GM12878 (cell line): ENCODE measurements around the gene MAPK8IP1. TPM values are rescaled to one million over a fixed set of nuclear protein-coding genes. Genes with fewer than 3 reads are reported as not detected.

Experiments
- ATAC-seq: fragments of 200-7000 bp; cut with Tn5 transposase; 3 replicates; pipeline ENCODE4 v1.9.1; 2020; ENCODE audit warnings: mild to moderate bottlenecking, moderate library complexity
- BruUV-seq: library from RNA; stranded (reverse); fragments of 400-500 nt; replicated peaks from 2 replicates; lab custom pipeline; 2021; lab: Mats Ljungman, UMichigan
- CTCF ChIA-PET: fragments of 300-600 bp; sonication (Branson Sonifier 250); formaldehyde crosslinking; extraction: SDS; loops from one replicate; lab custom pipeline; 2021; ENCODE audit warnings: inconsistent platforms; lab: Yijun Ruan, JAX
- POLR2A ChIA-PET: fragments of 350-600 bp; formaldehyde crosslinking; extraction: SDS; loops from one replicate; lab custom pipeline; 2021; ENCODE audit warnings: inconsistent platforms; lab: Charles Lee
- RAD21 ChIA-PET: fragments of 300-600 bp; sonication (Branson Sonifier 250); formaldehyde crosslinking; loops from one replicate; lab custom pipeline; 2023; ENCODE audit warnings: antibody characterized with exemption; ENCODE audit not compliant: unreplicated experiment; lab: Charles Lee
- SMC1A ChIA-PET: fragments of 300-600 bp; sonication (Branson Sonifier 250); formaldehyde crosslinking; loops from one replicate; lab custom pipeline; 2023; ENCODE audit not compliant: unreplicated experiment, uncharacterized antibody; lab: Charles Lee
- DNase-seq: peaks from one replicate; pipeline ENCODE4 v3.0.0-alpha.2; 2011; ENCODE audit warnings: low read depth, low spot score
- FAIRE-seq: peaks from 3 replicates; lab custom pipeline; 2011; peaks lifted over from hg19 to GRCh38; lab: Jason Lieb, UNC
- H2AFZ ChIP-seq: 2 replicates; pipeline ENCODE4 v1.6.0; 2011; ENCODE audit warnings: low read depth, low read length, control low read depth; ENCODE audit not compliant: control insufficient read depth
- H3K27ac ChIP-seq: 2 replicates; pipeline ENCODE4 v1.5.1; 2011; ENCODE audit warnings: control low read depth; ENCODE audit not compliant: control insufficient read depth, insufficient read depth
- H3K27me3 ChIP-seq, 2 experiments: replicated peaks in 1 of 2; 2 replicates each; pipeline versions ENCODE4 v1.6.0 to v1.6.1; 2011; ENCODE audit warnings: low read length in 1 of 2; ENCODE audit not compliant: control insufficient read depth in 2 of 2, insufficient read depth in 2 of 2
- H3K36me3 ChIP-seq, 2 experiments: 2 replicates each; pipeline ENCODE4 v1.5.1; 2011; ENCODE audit warnings: low read length in 1 of 2; ENCODE audit not compliant: control insufficient read depth in 2 of 2, insufficient read depth in 2 of 2
- H3K4me1 ChIP-seq: 2 replicates; pipeline ENCODE4 v1.6.1; 2011; ENCODE audit warnings: mild to moderate bottlenecking, low read length, moderate library complexity, mixed read lengths; ENCODE audit not compliant: control insufficient read depth, insufficient read depth
- H3K4me2 ChIP-seq: 2 replicates; pipeline ENCODE4 v1.6.0; 2011; ENCODE audit warnings: control low read depth; ENCODE audit not compliant: control insufficient read depth, insufficient read depth
- H3K4me3 ChIP-seq: fragments of 200-600 bp; sonication (generic); 2 replicates; pipeline ENCODE4 v1.5.1; 2016
- H3K79me2 ChIP-seq: 2 replicates; pipeline ENCODE4 v1.6.0; 2011; ENCODE audit warnings: low read length; ENCODE audit not compliant: control insufficient read depth, insufficient read depth
- H3K9ac ChIP-seq: 2 replicates; pipeline ENCODE4 v1.8.0; 2011; ENCODE audit warnings: low read length, control low read depth, mixed read lengths; ENCODE audit not compliant: control insufficient read depth, insufficient read depth
- H3K9me3 ChIP-seq: replicated peaks from 3 replicates; pipeline ENCODE4 v1.5.1; 2011; ENCODE audit warnings: mild to moderate bottlenecking, low read length; ENCODE audit not compliant: control insufficient read depth, insufficient read depth
- H4K20me1 ChIP-seq: 2 replicates; pipeline ENCODE4 v1.6.0; 2011; ENCODE audit not compliant: control insufficient read depth, insufficient read depth
- BACH1 ChIP-seq: fragments of 450-650 bp; IDR thresholded peaks from 2 replicates; pipeline ENCODE4 v1.6.1; 2017; ENCODE audit warnings: mild to moderate bottlenecking, borderline replicate concordance
- CEBPZ ChIP-seq: fragments of 150-350 bp; IDR thresholded peaks from 2 replicates; pipeline ENCODE4 v1.6.1; 2016; ENCODE audit warnings: low read depth, low read length
- CHD1 ChIP-seq: IDR thresholded peaks from 2 replicates; pipeline ENCODE4 v1.6.1; 2012; ENCODE audit warnings: low read depth, low read length, improper control_type of control experiment
- EP300 ChIP-seq, 2 experiments: fragments of 150-350 bp in 1 of 2; IDR thresholded peaks; 2 replicates each; pipeline ENCODE4 v1.6.1; 2011 to 2012; ENCODE audit warnings: low read depth in 2 of 2, low read length in 2 of 2, borderline replicate concordance in 1 of 2, improper control_type of control experiment in 1 of 2, inconsistent platforms in 1 of 2; ENCODE audit not compliant: control insufficient read depth in 1 of 2
- IKZF2 ChIP-seq, 2 experiments: fragments of 450-650 bp; IDR thresholded peaks; 2 replicates each; pipeline ENCODE4 v1.6.1; 2017; ENCODE audit warnings: mild to moderate bottlenecking in 2 of 2, moderate library complexity in 2 of 2
- IRF4 ChIP-seq: IDR thresholded peaks from 2 replicates; pipeline ENCODE4 v1.6.1; 2011; ENCODE audit warnings: low read depth, low read length
- MTA2 ChIP-seq: fragments of 450-650 bp; IDR thresholded peaks from 2 replicates; pipeline ENCODE4 v1.6.1; 2016; ENCODE audit warnings: low read depth, mild to moderate bottlenecking, moderate library complexity
- MYC ChIP-seq: IDR thresholded peaks from 2 replicates; pipeline ENCODE4 v1.6.1; 2011; ENCODE audit warnings: mild to moderate bottlenecking, low read length, moderate library complexity, inconsistent platforms; ENCODE audit not compliant: insufficient read depth, insufficient replicate concordance, insufficient read length, severe bottlenecking
- POLR2AphosphoS5 ChIP-seq: IDR thresholded peaks from 2 replicates; pipeline ENCODE4 v1.6.1; 2011; ENCODE audit warnings: mild to moderate bottlenecking, low read length, inconsistent platforms
- SUZ12 ChIP-seq: fragments of 200-600 bp; sonication (generic); IDR thresholded peaks from one replicate; pipeline ENCODE4 v1.6.1; 2018; ENCODE audit warnings: antibody characterized with exemption, mild to moderate bottlenecking; ENCODE audit not compliant: unreplicated experiment
- YBX1 ChIP-seq: fragments of 450-650 bp; IDR thresholded peaks from 2 replicates; pipeline ENCODE4 v1.6.1; 2016; ENCODE audit warnings: antibody characterized with exemption
- WGBS: methylation state at CpG from one replicate; pipeline ENCODE4 v1.1.6; 2016; ENCODE audit warnings: low lambda C conversion rate; ENCODE audit not compliant: insufficient replicate concordance, insufficient coverage; ENCODE audit errors: missing lambda C conversion rate; 5-methylcytosine and 5-hydroxymethylcytosine counted together
- in situ Hi-C: fragments of 300-500 bp; cut with MboI; formaldehyde crosslinking; loops from 9 replicates; pipeline ENCODE4 v1.14.3; 2018; ENCODE audit warnings: mixed read lengths
- intact Hi-C: fragments of 100-400 bp; cut with micrococcal nuclease; formaldehyde crosslinking; loops from one replicate; pipeline ENCODE4 v1.14.2; 2022; ENCODE audit not compliant: unreplicated experiment
- polyA plus RNA-seq, 11 experiments: library from polyadenylated mRNA; depleted of rRNA in 4 of 11; unstranded in 6 of 11; stranded (reverse) in 5 of 11; fragments of >200 nt; fragmentation: Nextera tagmentation in 4 of 11; fragmentation: Illumina TruSeq in 1 of 11; extraction: Ambion mirVana in 4 of 11; extraction: Trizol in 1 of 11; gene quantifications; 1 replicate in 1 of 11; 2 replicates in 10 of 11; pipeline versions ENCODE4 v1.2.1 to v1.2.3, GENCODE V29; 2011 to 2016; ENCODE audit warnings: inconsistent platforms in 2 of 11, missing spikeins in 2 of 11, low read depth in 1 of 11
- total RNA-seq, 4 experiments: library from RNA; depleted of rRNA in 3 of 4; stranded (reverse); fragments of >200 nt in 3 of 4; fragmentation: Illumina TruSeq in 1 of 4; extraction: Trizol in 1 of 4; gene quantifications; 2 replicates each; pipeline versions ENCODE4 v1.2.1 to v1.2.3, GENCODE V29; 2013 to 2021

Gene MAPK8IP1
- total and polyA plus RNA-seq, 10 of the 15 experiments (the other 5 are each of a cell fraction or from before 2014, with no cell fraction given) = 0.04 to 0.44 (median 0.11) TPM; not detected in 2

GRCh38 chr11:45870706-45871105, 14.7 kb upstream of the MAPK8IP1 start:
- BruUV-seq = no TSS peak
- no peak for FAIRE-seq
- 84% methylated on average over 4 of the region's 4 CpGs for WGBS

GRCh38 chr11:45871638-45872037, 13.8 kb upstream of the MAPK8IP1 start:
- POLR2A ChIA-PET = no interaction called here
- no peaks in the 10 kb centered on the region for H3K9me3 ChIP-seq
- CTCF ChIA-PET = interaction anchor here (0.6 to 4.5 kb wide), 14 partner anchors 8 to 1805 kb away, joined by 3 to 63 read pairs (median 4); no protein-coding TSS in a partner anchor
- TF ChIP-seq MYC (no peak), BACH1 (no peak), MTA2 (no peak), POLR2AphosphoS5 (peak; percentile 22; the same call in 1 of the 2 replicates), YBX1 (no peak), CEBPZ (no peak), IRF4 (no peak), EP300 (IDR thresholded peaks at IDR 0.05; ENCODE audit: borderline replicate concordance in 1 of 2, control insufficient read depth in 1 of 2, low read depth in 2 of 2, low read length in 2 of 2) (no peak), SUZ12 (no peak)
- H4K20me1 ChIP-seq = no peaks in the 10 kb centered on the region
- no peak overlapping the region for H3K4me3 ChIP-seq
- SMC1A ChIA-PET = interaction anchor here (1.3 to 3.6 kb wide), 2 partner anchors 94 to 135 kb away, joined by 7 to 24 read pairs; no protein-coding TSS in a partner anchor
- ATAC-seq = no peak
- no peaks in the 10 kb centered on the region for H3K27me3 ChIP-seq
- no peak overlapping the region for H3K4me2 ChIP-seq
- no peaks in the 10 kb centered on the region for H3K4me1 ChIP-seq
- in situ Hi-C loops (no loop called here), intact Hi-C loops (loop anchor here (1.0 kb wide), 1 partner anchor 135 kb away; no protein-coding TSS in a partner anchor)
- 100% methylated on average over 2 of the region's 2 CpGs for WGBS
- RAD21 ChIA-PET = interaction anchor here (0.5 to 4.7 kb wide), 5 partner anchors 59 to 699 kb away, joined by 3 to 31 read pairs (median 3); no protein-coding TSS in a partner anchor
- H3K9ac ChIP-seq = no peak overlapping the region
- H3K36me3 ChIP-seq = peaks cover 14 to 39% of the 10 kb centered on the region in 2 experiments
- DNase-seq = no peak
- no peak for FAIRE-seq
- H3K79me2 ChIP-seq = no peaks in the 10 kb centered on the region
- BruUV-seq = no TSS peak
- no peak overlapping the region for H2AFZ ChIP-seq
- H3K27ac ChIP-seq = no peak overlapping the region

More at GRCh38 chr11:45870706-45871105, 14.7 kb upstream of the MAPK8IP1 start:
- ChIA-PET CTCF (interaction anchor here (0.8 to 4.5 kb wide), 5 partner anchors 28 to 184 kb away, joined by 3 to 27 read pairs (median 3); no protein-coding TSS in a partner anchor), POLR2A (no interaction called here), RAD21 (interaction anchor here (4.7 kb wide), 1 partner anchor 136 kb away, joined by 31 read pairs; no protein-coding TSS in a partner anchor), SMC1A (no interaction called here)
- Histone ChIP-seq H2AFZ (no peak overlapping the region), H3K4me3 (no peak overlapping the region), H3K9me3 (no peaks in the 10 kb centered on the region), H3K4me2 (no peak overlapping the region), H4K20me1 (no peaks in the 10 kb centered on the region), H3K27ac (no peak overlapping the region), H3K36me3 (peaks cover 14 to 39% of the 10 kb centered on the region in 2 experiments), H3K9ac (no peak overlapping the region), H3K4me1 (no peaks in the 10 kb centered on the region), H3K79me2 (no peaks in the 10 kb centered on the region), H3K27me3 (no peaks in the 10 kb centered on the region)
- TF ChIP-seq IKZF2 (IDR thresholded peaks at IDR 0.05) (no peak), CHD1 (no peak)
- intact Hi-C loops (no loop called here), in situ Hi-C loops (no loop called here)
- ATAC-seq (no peak), DNase-seq (no peak)
